ENCODE measurements around the gene FAF1.

GRCh38 chr1:50426702-50427085, 533.4 kb downstream of the FAF1 start:
- TF ChIP-seq MED1 (CRISPR knock-in tag; IDR thresholded peaks at IDR 0.05; ENCODE audit: borderline replicate concordance) (no peak), PRDM10 (IDR thresholded peaks at IDR 0.05; ENCODE audit: partially characterized antibody) (no peak), ZNF785 (CRISPR knock-in tag; IDR thresholded peaks at IDR 0.05) (no peak), JUNB (CRISPR knock-in tag; conservative IDR thresholded peaks at IDR 0.05) (no peak), CTCF (IDR thresholded peaks at IDR 0.05 in 2 of 3, conservative IDR thresholded peaks at IDR 0.05 in 1 of 3; ENCODE audit: insufficient read depth in 2 of 3, low read depth in 1 of 3, low read length in 3 of 3) (no peak), AFF4 (CRISPR knock-in tag; IDR thresholded peaks at IDR 0.05) (no peak), RFX5 (IDR thresholded peaks at IDR 0.05; ENCODE audit: low read depth, low read length) (no peak), EP300 (IDR thresholded peaks at IDR 0.05; ENCODE audit: low read length) (no peak), CHD2 (IDR thresholded peaks at IDR 0.05; ENCODE audit: low read depth, low read length) (no peak)

All from K562 (cell line).